Bronchial epithelial cell (primary cell): Measurements from ENCODE around the gene HTR2A. TPM values are rescaled to one million over a fixed set of nuclear protein-coding genes. Genes with fewer than 3 reads are reported as not detected.

Experiments used
- DNase-seq: peaks from one replicate; pipeline ENCODE4 v3.0.0-alpha.2; 2010; ENCODE audit warnings: low read depth
- FAIRE-seq: peaks from 2 replicates; lab custom pipeline; 2011; peaks lifted over from hg19 to GRCh38; lab: Jason Lieb, UNC
- H3K27me3 ChIP-seq: 2 replicates; pipeline ENCODE4 v1.5.1; 2011; ENCODE audit warnings: low read length; ENCODE audit not compliant: control insufficient read depth, insufficient read depth
- H3K36me3 ChIP-seq: 2 replicates; pipeline ENCODE4 v1.5.1; 2011; ENCODE audit warnings: low read length; ENCODE audit not compliant: control insufficient read depth, insufficient read depth
- H3K4me3 ChIP-seq: 2 replicates; pipeline ENCODE4 v1.5.1; 2011; ENCODE audit warnings: mild to moderate bottlenecking, low read depth, low read length, control low read depth
- CTCF ChIP-seq: IDR thresholded peaks from 2 replicates; pipeline ENCODE4 v1.5.1; 2011; ENCODE audit warnings: mild to moderate bottlenecking, moderate library complexity, low read length, control low read depth, inconsistent platforms; ENCODE audit not compliant: insufficient read depth, severe bottlenecking
- total RNA-seq: library from RNA; depleted of rRNA; stranded (reverse); fragments of >200 nt; gene quantifications from 2 replicates; pipeline ENCODE4 v1.2.1, GENCODE V29; 2014

The HTR2A gene
- total RNA-seq, 1 donor from 2014 or later = not detected

- Histone ChIP-seq H3K36me3 (no peaks in the 10 kb centered on the region), H3K27me3 (no peaks in the 10 kb centered on the region), H3K4me3 (no peak overlapping the region)
- TF ChIP-seq CTCF = no peak
- FAIRE-seq (no peak), DNase-seq (no peak)
Observed at GRCh38 chr13:46914341-46914740, 17.5 kb upstream of the HTR2A start.

DNA sequence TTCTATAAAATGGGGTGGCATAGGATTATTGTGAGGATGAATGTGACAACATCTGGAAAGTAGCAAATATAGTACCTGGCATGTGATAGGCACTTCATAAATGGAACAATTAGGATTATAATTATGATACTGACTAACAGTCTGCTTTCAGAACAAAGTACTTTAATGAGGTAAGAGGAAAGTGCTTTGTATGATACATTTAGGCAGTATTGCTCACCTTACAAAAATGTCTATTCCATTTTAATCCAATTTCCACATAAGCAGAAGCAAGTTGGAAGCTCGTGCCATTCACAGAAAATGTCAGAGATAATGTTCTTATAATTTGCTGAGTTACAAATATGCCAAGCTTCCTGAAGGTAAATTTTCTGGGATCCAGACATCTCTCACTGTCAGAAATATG, 16.9 kb upstream of the HTR2A start:
- FAIRE-seq = no peak
- TF ChIP-seq CTCF = no peak

GRCh38 chr13:46909042-46909441, 12.2 kb upstream of the HTR2A start:
- TF ChIP-seq CTCF = no peak
- H3K4me3 ChIP-seq = no peak overlapping the region
- no peaks in the 10 kb centered on the region for H3K36me3 ChIP-seq
- no peak for FAIRE-seq
- no peaks in the 10 kb centered on the region for H3K27me3 ChIP-seq
- no peak for DNase-seq

More for the DNA sequence above, 16.9 kb upstream of the HTR2A start:
- no peak overlapping the region for H3K4me3 ChIP-seq
- no peaks in the 10 kb centered on the region for H3K27me3 ChIP-seq
- H3K36me3 ChIP-seq = no peaks in the 10 kb centered on the region
- no peak for DNase-seq

DNA sequence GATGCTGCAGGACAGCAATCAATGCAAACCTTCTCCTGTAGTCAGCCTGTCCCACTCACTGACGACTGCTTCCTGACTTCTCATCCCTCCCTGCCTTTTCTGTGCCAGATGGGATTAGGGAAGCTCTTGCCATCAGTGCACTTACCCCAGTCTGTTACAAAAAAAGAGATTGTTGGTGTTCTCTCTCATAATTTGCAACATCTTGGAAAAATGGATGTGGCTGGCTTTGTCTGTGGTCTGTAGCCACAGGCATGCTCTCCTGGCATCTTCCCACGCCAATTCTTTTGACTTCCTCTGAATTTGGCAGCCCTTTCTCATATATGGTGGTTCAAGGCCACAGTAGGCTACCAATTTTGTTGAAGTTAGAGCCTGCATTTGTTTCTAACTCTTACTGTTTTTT, 11.6 kb upstream of the HTR2A start:
- FAIRE-seq (no peak), DNase-seq (no peak)
- no peak overlapping the region for H3K4me3 ChIP-seq
- no peaks in the 10 kb centered on the region for H3K27me3 ChIP-seq
- no peaks in the 10 kb centered on the region for H3K36me3 ChIP-seq
- no peak for TF ChIP-seq CTCF

DNA sequence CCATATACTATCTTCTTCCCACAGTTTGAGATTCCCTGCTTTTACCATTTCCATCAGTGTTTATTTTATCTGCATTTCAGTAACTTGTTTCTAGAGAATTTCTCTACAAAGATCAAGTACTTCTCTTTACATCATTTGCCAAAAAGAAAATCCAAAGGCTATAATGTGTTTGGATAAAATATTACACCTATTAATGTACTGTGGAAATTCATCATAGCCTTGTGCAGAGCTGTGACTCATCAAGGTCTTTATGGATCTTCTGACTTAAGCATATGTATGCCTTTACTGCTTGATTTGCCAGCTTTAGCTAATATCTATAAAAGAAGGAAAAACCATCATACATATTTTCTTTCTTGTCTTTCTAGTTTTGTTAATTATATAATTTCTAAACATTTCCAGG, 9.6 kb upstream of the HTR2A start:
- H3K27me3 ChIP-seq = no peaks in the 10 kb centered on the region

More for the DNA sequence above, 9.6 kb upstream of the HTR2A start:
- no peak overlapping the region for H3K4me3 ChIP-seq
- no peak for FAIRE-seq
- no peaks in the 10 kb centered on the region for H3K36me3 ChIP-seq
- no peak for DNase-seq
- no peak for TF ChIP-seq CTCF
